RWPE2 (cell line): Measurements from ENCODE around the gene SERTAD1.
A peak's percentile ranks its signal among the peaks of the same experiment; 100 is the strongest.
"Not testable (repeated sequence)": the region's sequence is repeated elsewhere in the genome, so short reads cannot be mapped to it uniquely, and the experiment has no call there.

ENCODE experiments used
- ATAC-seq: fragments of 200-7000 bp; cut with Tn5 transposase; 3 replicates; pipeline ENCODE4 v1.9.1; 2021; ENCODE audit warnings: low read depth
- DNase-seq: peaks from one replicate; pipeline ENCODE4 v3.0.0-alpha.2; 2020; ENCODE audit warnings: low spot score
- H3K27ac ChIP-seq: fragments of 450-650 bp; 2 replicates; pipeline ENCODE4 v1.5.1; 2017; ENCODE audit warnings: mild to moderate bottlenecking; ENCODE audit not compliant: poor library complexity, severe bottlenecking
- H3K27me3 ChIP-seq: fragments of 250-450 bp; sonication (Bioruptor Pico); 2 replicates; pipeline ENCODE4 v1.5.1; 2021; ENCODE audit warnings: mild to moderate bottlenecking, moderate library complexity; ENCODE audit not compliant: insufficient read depth, poor library complexity, severe bottlenecking
- H3K36me3 ChIP-seq: fragments of 250-450 bp; sonication (Bioruptor Pico); 2 replicates; pipeline ENCODE4 v1.5.1; 2020; ENCODE audit warnings: low read depth, mild to moderate bottlenecking, moderate library complexity
- H3K4me1 ChIP-seq: fragments of 250-450 bp; sonication (Bioruptor Pico); 2 replicates; pipeline ENCODE4 v1.5.1; 2021; ENCODE audit warnings: mild to moderate bottlenecking, moderate library complexity; ENCODE audit not compliant: insufficient read depth, poor library complexity, severe bottlenecking
- H3K4me3 ChIP-seq: fragments of 250-450 bp; sonication (Bioruptor Pico); 2 replicates; pipeline ENCODE4 v1.5.1; 2021; ENCODE audit warnings: mild to moderate bottlenecking, moderate library complexity; ENCODE audit not compliant: severe bottlenecking
- H3K9me3 ChIP-seq: fragments of 250-450 bp; sonication (Bioruptor Pico); 2 replicates; pipeline ENCODE4 v1.5.1; 2021; ENCODE audit warnings: mild to moderate bottlenecking, moderate library complexity; ENCODE audit not compliant: severe bottlenecking
- CTCF ChIP-seq: fragments of 450-650 bp; IDR thresholded peaks from one replicate; pipeline ENCODE4 v1.5.1; 2017; ENCODE audit warnings: mild to moderate bottlenecking, moderate library complexity; ENCODE audit not compliant: poor library complexity, severe bottlenecking

The SERTAD1 gene

GRCh38 chr19:40457953-40458596 lies 32.3 kb upstream of the SERTAD1 start:
- Histone ChIP-seq H3K36me3 (no peaks in the 10 kb centered on the region; the same call in 1 of the 2 replicates), H3K9me3 (no peaks in the 10 kb centered on the region), H3K27me3 (no peaks in the 10 kb centered on the region), H3K4me1 (peaks cover 10% of the 10 kb centered on the region), H3K4me3 (no peak overlapping the region), H3K27ac (no peak overlapping the region)
- no peak for TF ChIP-seq CTCF
- ATAC-seq (no peak), DNase-seq (no peak)

- DNase-seq (no peak), ATAC-seq (no peak)
- H3K9me3 ChIP-seq, result no peaks in the 10 kb centered on the region
- peaks cover 10% of the 10 kb centered on the region for H3K4me1 ChIP-seq
- H3K36me3 ChIP-seq, result no peaks in the 10 kb centered on the region; the same call in 1 of the 2 replicates
- no peaks in the 10 kb centered on the region for H3K27me3 ChIP-seq
- H3K27ac ChIP-seq, result no peak overlapping the region
- no peak overlapping the region for H3K4me3 ChIP-seq
- no peak for TF ChIP-seq CTCF
Observed at GRCh38 chr19:40457048-40457447, 31.3 kb upstream of the SERTAD1 start.

GRCh38 chr19:40453943-40454342 lies 28.2 kb upstream of the SERTAD1 start:
- not testable (repeated sequence) for H3K36me3 ChIP-seq, H3K9me3 ChIP-seq, H3K4me3 ChIP-seq, DNase-seq, H3K27me3 ChIP-seq
- Histone ChIP-seq H3K4me1 (peaks cover 10% of the 10 kb centered on the region), H3K27ac (peak overlapping the region; percentile 47)
- ATAC-seq, result peak; percentile 63

- H3K27me3 ChIP-seq, result no peaks in the 10 kb centered on the region
- no peaks in the 10 kb centered on the region for H3K9me3 ChIP-seq
- H3K27ac ChIP-seq, result peak overlapping the region; percentile 47
- ATAC-seq (peak; percentile 53), DNase-seq (no peak)
- H3K4me1 ChIP-seq, result peaks cover 10% of the 10 kb centered on the region
- no peak for TF ChIP-seq CTCF
- H3K4me3 ChIP-seq, result no peak overlapping the region
- no peaks in the 10 kb centered on the region; the same call in 1 of the 2 replicates for H3K36me3 ChIP-seq
Observed at GRCh38 chr19:40453151-40453735, 27.5 kb upstream of the SERTAD1 start.

GRCh38 chr19:40452016-40452415 lies 26.2 kb upstream of the SERTAD1 start:
- no peaks in the 10 kb centered on the region for H3K27me3 ChIP-seq
- no peaks in the 10 kb centered on the region for H3K9me3 ChIP-seq
- no peak overlapping the region for H3K4me3 ChIP-seq
- no peak overlapping the region for H3K27ac ChIP-seq
- H3K36me3 ChIP-seq, result no peaks in the 10 kb centered on the region
- no peak for DNase-seq
- TF ChIP-seq CTCF, result no peak
- H3K4me1 ChIP-seq, result peaks cover 10% of the 10 kb centered on the region
- no peak for ATAC-seq
